Astrocyte (in vitro differentiated cells and primary cell): ENCODE results near the gene TTL.

Source experiments
- CTCF ChIP-seq: IDR thresholded peaks from 2 replicates; pipeline ENCODE4 v1.5.1; 2011; ENCODE audit warnings: low read depth, mild to moderate bottlenecking, inconsistent platforms, low read length, moderate library complexity; ENCODE audit not compliant: insufficient read depth
- EZH2 ChIP-seq: IDR thresholded peaks from 2 replicates; pipeline ENCODE4 v1.6.1; 2012; ENCODE audit warnings: mild to moderate bottlenecking, low read length, inconsistent platforms; ENCODE audit not compliant: insufficient read depth

GRCh38 chr2:112582314-112582746 lies 100.4 kb downstream of the TTL start:
- TF ChIP-seq CTCF (peak; percentile 51), EZH2 (no peak)
